Gastrocnemius medialis (tissue), 4 donors: Measurements from ENCODE around the gene SEMA6B.

Experiments
- CTCF ChIP-seq, 5 experiments: fragments of 450-650 bp in 3 of 5; fragments of 200-600 bp in 2 of 5; sonication (generic) in 2 of 5; IDR thresholded peaks in 4 of 5; conservative IDR thresholded peaks in 1 of 5; 1 replicate in 4 of 5; 2 replicates in 1 of 5; pipeline ENCODE4 v1.5.1; 2016 to 2019; ENCODE audit warnings: antibody characterized with exemption in 5 of 5, mild to moderate bottlenecking in 3 of 5, moderate library complexity in 3 of 5
- POLR2A ChIP-seq, 2 donors: fragments of 450-650 bp; IDR thresholded peaks; one replicate each; pipeline ENCODE4 v1.6.1; 2017; ENCODE audit warnings: antibody characterized with exemption in 2 of 2, mild to moderate bottlenecking in 2 of 2, moderate library complexity in 2 of 2

- TF ChIP-seq CTCF (IDR thresholded peaks at IDR 0.05 in 4 of 5, conservative IDR thresholded peaks at IDR 0.05 in 1 of 5): no peak
- no peak for TF ChIP-seq POLR2A (IDR thresholded peaks at IDR 0.05)
These were observed 64.0 kb downstream of the SEMA6B start for GRCh38 chr19:4495471-4495870.
